CD4-positive, alpha-beta T cell (primary cell): ENCODE data around the gene TRMT61A. TPM values are rescaled to one million over a fixed set of nuclear protein-coding genes. Genes with fewer than 3 reads are reported as not detected.

Experiments used
- ATAC-seq: fragments of 200-7000 bp; cut with Tn5 transposase; one replicate; pipeline ENCODE4 v1.10.0; 2022; ENCODE audit warnings: mild to moderate bottlenecking; ENCODE audit not compliant: poor library complexity
- CTCF ChIA-PET: fragments of 350-600 bp; sonication (Branson Sonifier 250); formaldehyde crosslinking; loops from one replicate; lab custom pipeline; 2021; ENCODE audit warnings: antibody characterized with exemption, inconsistent platforms; lab: Charles Lee
- POLR2A ChIA-PET: fragments of 350-600 bp; sonication (Branson Sonifier 250); formaldehyde crosslinking; loops from one replicate; lab custom pipeline; 2021; ENCODE audit warnings: antibody characterized with exemption, inconsistent platforms; lab: Charles Lee
- DNase-seq, 14 experiments: peaks; one replicate each; pipeline ENCODE4 v3.0.0-alpha.2; 2013 to 2020; ENCODE audit warnings: mixed read lengths in 2 of 14
- H3K27ac ChIP-seq, 2 donors: one replicate each; pipeline versions ENCODE4 v1.5.1 to v1.7.0; 2013; ENCODE audit warnings: low read length in 2 of 2, low read depth in 1 of 2, mild to moderate bottlenecking in 1 of 2
- H3K27me3 ChIP-seq, 2 experiments: 1 replicate in 1 of 2; 2 replicates in 1 of 2; pipeline versions ENCODE4 v1.6.1 to v1.7.0; 2013; ENCODE audit warnings: low read length in 2 of 2, control low read depth in 1 of 2, mild to moderate bottlenecking in 1 of 2, moderate library complexity in 1 of 2; ENCODE audit not compliant: insufficient read depth in 2 of 2, control insufficient read depth in 1 of 2
- H3K36me3 ChIP-seq: one replicate; pipeline ENCODE4 v1.6.1; 2013; ENCODE audit warnings: low read length, control low read depth; ENCODE audit not compliant: insufficient read depth
- H3K4me1 ChIP-seq: one replicate; pipeline ENCODE4 v1.6.1; 2013; ENCODE audit warnings: low read length, control low read depth; ENCODE audit not compliant: insufficient read depth
- H3K4me3 ChIP-seq: one replicate; pipeline ENCODE4 v1.5.1; 2013; ENCODE audit warnings: mild to moderate bottlenecking, low read length, moderate library complexity
- H3K9me3 ChIP-seq, 2 experiments: 1 replicate in 1 of 2; 2 replicates in 1 of 2; pipeline versions ENCODE4 v1.6.1 to v1.7.0; 2013; ENCODE audit warnings: low read length in 2 of 2, mild to moderate bottlenecking in 2 of 2, control low read depth in 1 of 2, moderate library complexity in 1 of 2; ENCODE audit not compliant: control insufficient read depth in 1 of 2, insufficient read depth in 1 of 2
- H3K27ac Mint-ChIP-seq: one replicate; pipeline ENCODE4 v1.8.0; 2020; ENCODE audit warnings: mixed read lengths
- H3K27me3 Mint-ChIP-seq: one replicate; pipeline ENCODE4 v1.8.0; 2021; ENCODE audit warnings: mixed read lengths
- H3K36me3 Mint-ChIP-seq: one replicate; pipeline ENCODE4 v1.8.0; 2021; ENCODE audit warnings: low read depth, mixed read lengths
- H3K4me1 Mint-ChIP-seq: one replicate; pipeline ENCODE4 v1.8.0; 2021; ENCODE audit warnings: low read depth, mixed read lengths
- H3K4me3 Mint-ChIP-seq: one replicate; pipeline ENCODE4 v1.8.0; 2020; ENCODE audit warnings: mild to moderate bottlenecking, mixed read lengths
- H3K9me3 Mint-ChIP-seq: one replicate; pipeline ENCODE4 v1.8.0; 2020; ENCODE audit warnings: mixed read lengths
- CTCF ChIP-seq: fragments of 200-600 bp; IDR thresholded peaks from one replicate; pipeline ENCODE4 v1.8.0; 2022; ENCODE audit warnings: antibody characterized with exemption, mild to moderate bottlenecking
- intact Hi-C, 2 experiments: fragments of 100-400 bp; cut with DNase I in 1 of 2; cut with micrococcal nuclease in 1 of 2; formaldehyde crosslinking; loops; one replicate each; pipeline versions ENCODE4 v1.15.1 to v1.9.0; 2023 to 2025; cut with DNase I, micrococcal nuclease
- total RNA-seq, 174 experiments: library from RNA in 2 of 174; stranded (reverse) in 2 of 174; gene quantifications; one replicate each; pipeline ENCODE4 v1.2.3 and lab custom pipeline; 2021 to 2026

Gene TRMT61A
- total RNA-seq, 2 experiments from 2014 or later = 9.2 to 9.8 TPM

GRCh38 chr14:103568952-103569351, 40.0 kb downstream of the TRMT61A start:
- Histone ChIP-seq H3K36me3 (peaks cover 16% of the 10 kb centered on the region), H3K9me3 (no peaks in the 10 kb centered on the region), H3K4me1 (peaks cover 11% of the 10 kb centered on the region), H3K27ac (no peak overlapping the region), H3K27me3 (no peaks in the 10 kb centered on the region), H3K4me3 (no peak overlapping the region)
- TF ChIP-seq CTCF = no peak
- intact Hi-C loops = loop anchor here in 1 of 2 experiments (5.0 to 10.0 kb wide), 2 partner anchors 278 to 1204 kb away; partner anchors contain the start of genes CINP, PPP1R13B and TECPR2
- H3K4me1 Mint-ChIP-seq = peaks cover 13% of the 10 kb centered on the region
- CTCF ChIA-PET = no interaction called here
- peaks cover 23% of the 10 kb centered on the region for H3K36me3 Mint-ChIP-seq
- no peaks in the 10 kb centered on the region for H3K27me3 Mint-ChIP-seq
- no peak for DNase-seq
- H3K9me3 Mint-ChIP-seq = no peaks in the 10 kb centered on the region
- no peak overlapping the region for H3K27ac Mint-ChIP-seq
- H3K4me3 Mint-ChIP-seq = no peak overlapping the region
- no peak for ATAC-seq
- POLR2A ChIA-PET = no interaction called here

- H3K4me3 Mint-ChIP-seq = no peak overlapping the region
- H3K27me3 ChIP-seq = no peaks in the 10 kb centered on the region
- peaks cover 10% of the 10 kb centered on the region for H3K4me1 Mint-ChIP-seq
- H3K27ac ChIP-seq = no peak overlapping the region
- DNase-seq = no peak
- peaks cover 27% of the 10 kb centered on the region for H3K36me3 Mint-ChIP-seq
- POLR2A ChIA-PET = no interaction called here
- peaks cover 21% of the 10 kb centered on the region for H3K36me3 ChIP-seq
- intact Hi-C loops = loop anchor here in 1 of 2 experiments (5.0 to 10.0 kb wide), 2 partner anchors 278 to 1205 kb away; partner anchors contain the start of genes CINP, PPP1R13B and TECPR2
- no peak overlapping the region for H3K4me3 ChIP-seq
- H3K9me3 Mint-ChIP-seq = no peaks in the 10 kb centered on the region
- H3K9me3 ChIP-seq = no peaks in the 10 kb centered on the region
- no peak for TF ChIP-seq CTCF
- ATAC-seq = no peak
- peaks cover 6% of the 10 kb centered on the region for H3K4me1 ChIP-seq
- H3K27ac Mint-ChIP-seq = no peak overlapping the region
- CTCF ChIA-PET = no interaction called here
- H3K27me3 Mint-ChIP-seq = no peaks in the 10 kb centered on the region
Measured at GRCh38 chr14:103569408-103569807, 40.4 kb downstream of the TRMT61A start.

- H3K4me1 Mint-ChIP-seq = no peaks in the 10 kb centered on the region
- no peaks in the 10 kb centered on the region for H3K9me3 ChIP-seq
- no peak overlapping the region for H3K4me3 ChIP-seq
- CTCF ChIA-PET = no interaction called here
- H3K27me3 ChIP-seq = no peaks in the 10 kb centered on the region
- no peaks in the 10 kb centered on the region for H3K9me3 Mint-ChIP-seq
- H3K27ac Mint-ChIP-seq = no peak overlapping the region
- H3K4me1 ChIP-seq = no peaks in the 10 kb centered on the region
- H3K4me3 Mint-ChIP-seq = no peak overlapping the region
- ATAC-seq = no peak
- POLR2A ChIA-PET = no interaction called here
- no peaks in the 10 kb centered on the region for H3K27me3 Mint-ChIP-seq
- peaks cover 59% of the 10 kb centered on the region for H3K36me3 Mint-ChIP-seq
- intact Hi-C loops = loop anchor here in 1 of 2 experiments (10.0 kb wide), 1 partner anchor 201 kb away; no protein-coding TSS in a partner anchor
- DNase-seq = no peak
- TF ChIP-seq CTCF = no peak
- no peak overlapping the region for H3K27ac ChIP-seq
- H3K36me3 ChIP-seq = peaks cover 45% of the 10 kb centered on the region
Measured at GRCh38 chr14:103574104-103574503, 45.1 kb downstream of the TRMT61A start.
